Mesenchymal stem cell (in vitro differentiated cells and primary cell): ENCODE measurements around the gene NFKB2.
A peak's percentile ranks its signal among the peaks of the same experiment; 100 is the strongest.

ENCODE experiments used
- DNase-seq: peaks from one replicate; pipeline ENCODE4 v3.0.0-alpha.2; 2013
- H2AFZ ChIP-seq: one replicate; pipeline ENCODE4 v1.6.1; 2013; ENCODE audit warnings: low read depth, mild to moderate bottlenecking, control low read depth, inconsistent platforms, low read length, moderate library complexity
- H2AK5ac ChIP-seq: 2 replicates; pipeline ENCODE4 v1.6.1; 2013; ENCODE audit warnings: low read length, moderate library complexity, mild to moderate bottlenecking, inconsistent platforms; ENCODE audit not compliant: severe bottlenecking
- H2BK120ac ChIP-seq: one replicate; pipeline ENCODE4 v1.6.1; 2013; ENCODE audit warnings: low read depth, mild to moderate bottlenecking, inconsistent platforms, low read length, moderate library complexity
- H2BK12ac ChIP-seq, 2 experiments: one replicate each; pipeline ENCODE4 v1.6.1; 2013; ENCODE audit warnings: inconsistent platforms in 2 of 2, low read length in 2 of 2, mild to moderate bottlenecking in 2 of 2, moderate library complexity in 2 of 2, control low read depth in 1 of 2
- H2BK15ac ChIP-seq: one replicate; pipeline ENCODE4 v1.6.1; 2013; ENCODE audit warnings: mild to moderate bottlenecking, low read depth, inconsistent platforms; ENCODE audit not compliant: poor library complexity, severe bottlenecking
- H2BK5ac ChIP-seq: 2 replicates; pipeline ENCODE4 v1.6.1; 2013; ENCODE audit warnings: low read depth, mild to moderate bottlenecking, low read length, control low read depth, inconsistent platforms; ENCODE audit not compliant: poor library complexity, severe bottlenecking
- H3K14ac ChIP-seq, 2 experiments: one replicate each; pipeline ENCODE4 v1.6.1; 2013; ENCODE audit warnings: inconsistent platforms in 2 of 2, low read length in 2 of 2, control low read depth in 1 of 2, mild to moderate bottlenecking in 1 of 2, moderate library complexity in 1 of 2
- H3K18ac ChIP-seq, 2 experiments: one replicate each; pipeline ENCODE4 v1.6.1; 2013; ENCODE audit warnings: inconsistent platforms in 2 of 2, low read length in 2 of 2, control low read depth in 1 of 2, low read depth in 1 of 2, mild to moderate bottlenecking in 1 of 2
- H3K23ac ChIP-seq, 2 experiments: one replicate each; pipeline ENCODE4 v1.6.1; 2013; ENCODE audit warnings: inconsistent platforms in 2 of 2, low read length in 2 of 2, mild to moderate bottlenecking in 2 of 2, moderate library complexity in 2 of 2, control low read depth in 1 of 2
- H3K27ac ChIP-seq: 2 replicates; pipeline ENCODE4 v1.5.1; 2013; ENCODE audit warnings: mild to moderate bottlenecking, moderate library complexity, low read length, control low read depth, inconsistent platforms; ENCODE audit not compliant: poor library complexity, severe bottlenecking
- H3K27me3 ChIP-seq, 2 experiments: 2 replicates each; pipeline versions ENCODE4 v1.6.1 to v1.7.0; 2013; ENCODE audit warnings: low read length in 2 of 2, mild to moderate bottlenecking in 2 of 2, moderate library complexity in 2 of 2, control low read depth in 1 of 2, inconsistent platforms in 1 of 2; ENCODE audit not compliant: control insufficient read depth in 1 of 2, insufficient read depth in 1 of 2
- H3K36me3 ChIP-seq, 2 experiments: 2 replicates each; pipeline versions ENCODE4 v1.6.1 to v1.7.0; 2013; ENCODE audit warnings: low read length in 2 of 2, control low read depth in 1 of 2, inconsistent platforms in 1 of 2, low read depth in 1 of 2, mild to moderate bottlenecking in 1 of 2; ENCODE audit not compliant: insufficient read depth in 2 of 2, control insufficient read depth in 1 of 2
- H3K4ac ChIP-seq, 2 experiments: one replicate each; pipeline ENCODE4 v1.6.1; 2013; ENCODE audit warnings: inconsistent platforms in 2 of 2, low read length in 2 of 2, mild to moderate bottlenecking in 2 of 2, moderate library complexity in 2 of 2, control low read depth in 1 of 2, low read depth in 1 of 2
- H3K4me1 ChIP-seq: 2 replicates; pipeline ENCODE4 v1.6.1; 2013; ENCODE audit warnings: low read depth, low read length, control low read depth; ENCODE audit not compliant: control insufficient read depth, insufficient read depth
- H3K4me2 ChIP-seq: 2 replicates; pipeline ENCODE4 v1.6.1; 2013; ENCODE audit warnings: low read length, mild to moderate bottlenecking, inconsistent platforms; ENCODE audit not compliant: poor library complexity, severe bottlenecking
- H3K4me3 ChIP-seq, 2 experiments: 2 replicates each; pipeline versions ENCODE4 v1.5.1 to v1.7.0; 2013; ENCODE audit warnings: low read length in 2 of 2, mild to moderate bottlenecking in 2 of 2, control low read depth in 1 of 2, low read depth in 1 of 2; ENCODE audit not compliant: insufficient read depth in 1 of 2
- H3K79me1 ChIP-seq: replicated peaks from 2 replicates; pipeline ENCODE4 v1.6.1; 2013; ENCODE audit warnings: mild to moderate bottlenecking, control low read depth, low read length, inconsistent platforms; ENCODE audit not compliant: poor library complexity, severe bottlenecking
- H3K9ac ChIP-seq: 2 replicates; pipeline ENCODE4 v1.7.0; 2013; ENCODE audit warnings: mild to moderate bottlenecking, low read length, moderate library complexity
- H3K9me3 ChIP-seq: 2 replicates; pipeline ENCODE4 v1.7.0; 2013; ENCODE audit warnings: mild to moderate bottlenecking, low read length; ENCODE audit not compliant: control insufficient read depth
- H4K8ac ChIP-seq: one replicate; pipeline ENCODE4 v1.6.1; 2013; ENCODE audit warnings: inconsistent platforms, mild to moderate bottlenecking, low read length, moderate library complexity
- H4K91ac ChIP-seq: one replicate; pipeline ENCODE4 v1.6.1; 2013; ENCODE audit warnings: mild to moderate bottlenecking, low read length, inconsistent platforms
- WGBS: methylation state at CpG from one replicate; pipeline ENCODE4 v1.1.7; 2013; ENCODE audit warnings: mixed read lengths; 5-methylcytosine and 5-hydroxymethylcytosine counted together

The NFKB2 gene

GRCh38 chr10:102408728-102409603 is 13.5 kb downstream of the NFKB2 start:
- Histone ChIP-seq H3K4ac (no peak overlapping the region), H4K8ac (no peak overlapping the region), H3K27ac (no peak overlapping the region), H3K79me1 (no peaks in the 10 kb centered on the region), H3K4me1 (peaks cover 19% of the 10 kb centered on the region), H2BK5ac (no peak overlapping the region), H3K36me3 (peaks cover 0 to 6% of the 10 kb centered on the region in 2 experiments), H2BK120ac (no peak overlapping the region), H2BK15ac (no peak overlapping the region), H3K9ac (no peak overlapping the region), H2BK12ac (no peak overlapping the region), H2AFZ (peak overlapping the region; percentile 57), H3K18ac (peak overlapping the region in 1 of 2 experiments; percentile 43), H2AK5ac (no peak overlapping the region), H3K4me3 (peak overlapping the region; percentile 34 to 47), H3K9me3 (no peaks in the 10 kb centered on the region), H3K23ac (no peak overlapping the region), H4K91ac (no peak overlapping the region), H3K27me3 (peaks cover 79% of the 10 kb centered on the region in 2 experiments), H3K14ac (no peak overlapping the region), H3K4me2 (peak overlapping the region; percentile 72)
- peak; percentile 54 for DNase-seq
- under 1% methylated on average over 30 of the region's 103 CpGs for WGBS

GRCh38 chr10:102409604-102410428 is 14.3 kb downstream of the NFKB2 start:
- peak overlapping the region in 1 of 2 experiments; percentile 21 for H2BK12ac ChIP-seq
- H3K4me1 ChIP-seq: peaks cover 19% of the 10 kb centered on the region
- H3K27me3 ChIP-seq: peaks cover 88% of the 10 kb centered on the region in 2 experiments
- H3K79me1 ChIP-seq: no peaks in the 10 kb centered on the region
- peak; percentile 33 for DNase-seq
- H3K9me3 ChIP-seq: no peaks in the 10 kb centered on the region
- peak overlapping the region; percentile 89 for H4K8ac ChIP-seq
- no peak overlapping the region for H2BK5ac ChIP-seq
- H3K27ac ChIP-seq: no peak overlapping the region
- H4K91ac ChIP-seq: no peak overlapping the region
- peak overlapping the region; percentile 27 to 68 for H3K23ac ChIP-seq
- H3K18ac ChIP-seq: peak overlapping the region; percentile 56 to 76
- H3K36me3 ChIP-seq: no peaks in the 10 kb centered on the region
- no peak overlapping the region for H3K9ac ChIP-seq
- H3K4ac ChIP-seq: peak overlapping the region in 1 of 2 experiments; percentile 64
- H3K4me2 ChIP-seq: peak overlapping the region; percentile 72
- H3K4me3 ChIP-seq: peak overlapping the region in 1 of 2 experiments; percentile 58
- peak overlapping the region; percentile 57 for H2BK120ac ChIP-seq
- no peak overlapping the region for H2AK5ac ChIP-seq
- 41% methylated on average over 24 of the region's 24 CpGs for WGBS
- H3K14ac ChIP-seq: peak overlapping the region in 1 of 2 experiments; percentile 41
- H2BK15ac ChIP-seq: peak overlapping the region; percentile 73
- H2AFZ ChIP-seq: peak overlapping the region; percentile 32

- peak overlapping the region; percentile 69 for H3K4me2 ChIP-seq
- H3K27me3 ChIP-seq: peaks cover 90 to 91% of the 10 kb centered on the region in 2 experiments
- peak overlapping the region in 1 of 2 experiments; percentile 10 for H2BK12ac ChIP-seq
- no peaks in the 10 kb centered on the region for H3K36me3 ChIP-seq
- peak overlapping the region; percentile 56 to 76 for H3K18ac ChIP-seq
- no peak overlapping the region for H3K14ac ChIP-seq
- H3K9ac ChIP-seq: no peak overlapping the region
- H2BK120ac ChIP-seq: peak overlapping the region; percentile 57
- peak overlapping the region in 1 of 2 experiments; percentile 64 for H3K4ac ChIP-seq
- H3K9me3 ChIP-seq: no peaks in the 10 kb centered on the region
- no peak overlapping the region for H2AK5ac ChIP-seq
- 5% methylated on average over 47 of the region's 48 CpGs for WGBS
- H3K4me1 ChIP-seq: peaks cover 19% of the 10 kb centered on the region
- H3K23ac ChIP-seq: peak overlapping the region in 1 of 2 experiments; percentile 27
- no peak overlapping the region for H3K27ac ChIP-seq
- peak overlapping the region; percentile 32 for H2AFZ ChIP-seq
- H3K4me3 ChIP-seq: peak overlapping the region; percentile 31 to 58
- peak overlapping the region; percentile 73 for H2BK15ac ChIP-seq
- peak; percentile 47 for DNase-seq
- peak overlapping the region; percentile 89 for H4K8ac ChIP-seq
- peak overlapping the region; percentile 13 for H4K91ac ChIP-seq
- no peaks in the 10 kb centered on the region for H3K79me1 ChIP-seq
- no peak overlapping the region for H2BK5ac ChIP-seq
Observed at GRCh38 chr10:102410429-102411073, 15.0 kb downstream of the NFKB2 start.
